Endothelial cell of umbilical vein (primary cell): ENCODE measurements around the gene MTF1. TPM values are rescaled to one million over a fixed set of nuclear protein-coding genes. Genes with fewer than 3 reads are reported as not detected.

Experiments
- BruUV-seq: library from RNA; stranded (reverse); fragments of 400-500 nt; replicated peaks from 2 replicates; lab custom pipeline; 2021; lab: Mats Ljungman, UMichigan
- CTCF ChIA-PET: fragments of 300-600, 350-600 bp; sonication (Branson Sonifier 250); formaldehyde crosslinking; loops from one replicate; lab custom pipeline; 2021; ENCODE audit warnings: antibody characterized with exemption, inconsistent platforms; lab: Charles Lee
- POLR2A ChIA-PET: fragments of 300-600, 350-600 bp; sonication (Branson Sonifier 250); formaldehyde crosslinking; loops from one replicate; lab custom pipeline; 2021; ENCODE audit warnings: antibody characterized with exemption, inconsistent platforms; lab: Charles Lee
- DNase-seq: peaks from one replicate; pipeline ENCODE4 v3.0.0-alpha.2; 2011; ENCODE audit warnings: low read depth, low spot score
- FAIRE-seq: peaks from 2 replicates; lab custom pipeline; 2011; peaks lifted over from hg19 to GRCh38; lab: Jason Lieb, UNC
- H2AFZ ChIP-seq: 2 replicates; pipeline ENCODE4 v1.6.0; 2012; ENCODE audit warnings: low read depth, low read length, control low read depth, inconsistent platforms
- H3K27ac ChIP-seq: 2 replicates; pipeline ENCODE4 v1.5.1; 2011; ENCODE audit warnings: low read depth, mild to moderate bottlenecking, control low read depth, low read length, moderate library complexity; ENCODE audit not compliant: insufficient read depth
- H3K27me3 ChIP-seq, 2 experiments: 2 replicates each; pipeline versions ENCODE4 v1.6.0 to v1.6.1; 2011; ENCODE audit warnings: low read length in 2 of 2, mixed read lengths in 1 of 2; ENCODE audit not compliant: control insufficient read depth in 2 of 2, insufficient read depth in 2 of 2
- H3K36me3 ChIP-seq, 2 experiments: 2 replicates in 1 of 2; 3 replicates in 1 of 2; pipeline ENCODE4 v1.5.1; 2011; ENCODE audit warnings: low read length in 2 of 2, mild to moderate bottlenecking in 1 of 2, moderate library complexity in 1 of 2; ENCODE audit not compliant: control insufficient read depth in 2 of 2, insufficient read depth in 2 of 2; ENCODE audit errors: extremely low read depth in 1 of 2
- H3K4me1 ChIP-seq: 3 replicates; pipeline ENCODE4 v1.5.1; 2011; ENCODE audit warnings: mild to moderate bottlenecking, low read length; ENCODE audit not compliant: control insufficient read depth, insufficient read depth; ENCODE audit errors: extremely low read depth
- H3K4me2 ChIP-seq: 2 replicates; pipeline ENCODE4 v1.6.1; 2011; ENCODE audit warnings: low read length, control low read depth, mixed read lengths; ENCODE audit not compliant: insufficient read depth
- H3K4me3 ChIP-seq, 3 experiments: fragments of 200-600 bp in 1 of 3; sonication (generic), shearing (Covaris generic) in 1 of 3; replicated peaks in 1 of 3; 2 replicates each; pipeline ENCODE4 v1.5.1; 2011 to 2016; ENCODE audit warnings: control low read depth in 3 of 3, low read length in 3 of 3, mild to moderate bottlenecking in 2 of 3, inconsistent platforms in 1 of 3, low read depth in 1 of 3, moderate library complexity in 1 of 3; ENCODE audit not compliant: insufficient read depth in 1 of 3
- H3K79me2 ChIP-seq: 2 replicates; pipeline ENCODE4 v1.6.0; 2012; ENCODE audit warnings: low read length, inconsistent platforms; ENCODE audit not compliant: control insufficient read depth, insufficient read depth
- H3K9ac ChIP-seq: replicated peaks from 2 replicates; pipeline ENCODE3; 2011; ENCODE audit warnings: low read length, control low read depth; ENCODE audit not compliant: insufficient read depth; ENCODE audit errors: extremely low read depth
- H3K9me1 ChIP-seq: replicated peaks from 3 replicates; pipeline ENCODE4 v1.6.0; 2011; ENCODE audit warnings: mild to moderate bottlenecking, low read length; ENCODE audit not compliant: control insufficient read depth, insufficient read depth; ENCODE audit errors: extremely low read depth
- H3K9me3 ChIP-seq: replicated peaks from 2 replicates; pipeline ENCODE4 v1.5.1; 2012; ENCODE audit warnings: low read length, inconsistent platforms; ENCODE audit not compliant: control insufficient read depth, insufficient read depth
- H4K20me1 ChIP-seq: replicated peaks from 2 replicates; pipeline ENCODE3; 2011; ENCODE audit warnings: mild to moderate bottlenecking, low read length; ENCODE audit not compliant: control insufficient read depth, insufficient read depth; ENCODE audit errors: extremely low read depth
- CTCF ChIP-seq, 2 donors: IDR thresholded peaks; 1 replicate in 1 of 2; 2 replicates in 1 of 2; pipeline ENCODE4 v1.5.1; 2011; ENCODE audit warnings: low read length in 2 of 2, mild to moderate bottlenecking in 2 of 2, moderate library complexity in 2 of 2, control low read depth in 1 of 2, inconsistent platforms in 1 of 2, low read depth in 1 of 2; ENCODE audit not compliant: insufficient read depth in 1 of 2; ENCODE audit errors: extremely low read depth in 1 of 2
- EZH2 ChIP-seq: IDR thresholded peaks from 2 replicates; pipeline ENCODE4 v1.6.1; 2012; ENCODE audit warnings: borderline replicate concordance, low read depth, mild to moderate bottlenecking, moderate library complexity, low read length, inconsistent platforms; ENCODE audit not compliant: severe bottlenecking
- FOS ChIP-seq: IDR thresholded peaks from 2 replicates; pipeline ENCODE4 v1.6.1; 2011; ENCODE audit warnings: mild to moderate bottlenecking, low read length, moderate library complexity, borderline replicate concordance; ENCODE audit not compliant: insufficient read depth
- GATA2 ChIP-seq: IDR thresholded peaks from 2 replicates; pipeline ENCODE4 v1.7.0; 2011; ENCODE audit warnings: low read depth, mild to moderate bottlenecking, moderate library complexity, mixed read lengths, low read length; ENCODE audit not compliant: insufficient read length, insufficient read depth
- JUN ChIP-seq: IDR thresholded peaks from 2 replicates; pipeline ENCODE4 v1.6.1; 2011; ENCODE audit warnings: borderline replicate concordance, low read depth; ENCODE audit not compliant: insufficient read length, insufficient read depth
- MYC ChIP-seq: IDR thresholded peaks from one replicate; pipeline ENCODE4 v1.6.1; 2011; ENCODE audit warnings: mild to moderate bottlenecking, low read depth, low read length
- POLR2A ChIP-seq: IDR thresholded peaks from 2 replicates; pipeline ENCODE4 v1.6.1; 2012; ENCODE audit warnings: low read depth, mild to moderate bottlenecking, control low read depth, low read length
- POLR2AphosphoS5 ChIP-seq: IDR thresholded peaks from 2 replicates; pipeline ENCODE4 v1.6.1; 2012; ENCODE audit warnings: low read depth, mild to moderate bottlenecking, control low read depth, low read length, moderate library complexity; ENCODE audit not compliant: insufficient read depth
- dilution Hi-C: fragments of 300-500 bp; cut with MboI; formaldehyde crosslinking; loops from one replicate; pipeline ENCODE4 v1.15.0; 2019; ENCODE audit warnings: low sequenced_read_pairs; ENCODE audit not compliant: extremely low pct_ligation_motif_present
- intact Hi-C: fragments of 100-400 bp; cut with micrococcal nuclease; formaldehyde crosslinking; loops from one replicate; pipeline ENCODE4 v1.10.0; 2022
- polyA plus RNA-seq, 4 experiments: library from polyadenylated mRNA; depleted of rRNA in 3 of 4; stranded (reverse) in 3 of 4; unstranded in 1 of 4; fragments of >200 nt; gene quantifications; 2 replicates each; pipeline versions ENCODE4 v1.2.1 to v1.2.3, GENCODE V29; 2011 to 2012; ENCODE audit warnings: missing spikeins in 1 of 4
- total RNA-seq: library from RNA; stranded (reverse); gene quantifications from 2 replicates; pipeline ENCODE4 v1.2.3, GENCODE V29; 2021
- TF ChIP-seq, protein P1 (sequence below): IDR thresholded peaks from 2 replicates; pipeline ENCODE4 v1.6.1; 2011; ENCODE audit not compliant: insufficient read depth, insufficient read length

MTF1 gene
- total and polyA plus RNA-seq, 2 donors (not counting 3 experiments of a cell fraction or from before 2014, with no cell fraction given), result 4.9 to 18.5 TPM

GRCh38 chr1:37762516-37762915 lies 96.9 kb downstream of the MTF1 start:
- Histone ChIP-seq H3K36me3 (no peaks in the 10 kb centered on the region), H3K4me1 (no peaks in the 10 kb centered on the region), H3K4me2 (no peak overlapping the region), H3K4me3 (no peak overlapping the region), H3K9me3 (no peaks in the 10 kb centered on the region), H3K9ac (no peak overlapping the region), H3K27ac (no peak overlapping the region), H3K79me2 (no peaks in the 10 kb centered on the region), H4K20me1 (no peaks in the 10 kb centered on the region), H3K27me3 (peaks cover 25 to 29% of the 10 kb centered on the region in 2 experiments), H2AFZ (no peak overlapping the region), H3K9me1 (no peaks in the 10 kb centered on the region)
- DNase-seq (no peak), FAIRE-seq (no peak)
- intact Hi-C loops (no loop called here), dilution Hi-C loops (no loop called here)
- no peak for TF ChIP-seq FOS
- no peak for TF ChIP-seq POLR2A
- no peak for TF ChIP-seq EZH2
- TF ChIP-seq POLR2AphosphoS5, result no peak
- TF ChIP-seq CTCF (IDR thresholded peaks at IDR 0.05; ENCODE audit: extremely low read depth in 1 of 2, insufficient read depth in 1 of 2, low read depth in 1 of 2, low read length in 2 of 2), result no peak
- TF ChIP-seq GATA2, result no peak
- TF ChIP-seq, protein P1, sequence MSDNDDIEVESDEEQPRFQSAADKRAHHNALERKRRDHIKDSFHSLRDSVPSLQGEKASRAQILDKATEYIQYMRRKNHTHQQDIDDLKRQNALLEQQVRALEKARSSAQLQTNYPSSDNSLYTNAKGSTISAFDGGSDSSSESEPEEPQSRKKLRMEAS, result no peak
- no peak for TF ChIP-seq MYC
- no peak for TF ChIP-seq JUN
- no TSS peak for BruUV-seq
- ChIA-PET CTCF (interaction anchor here (0.7 to 1.2 kb wide), 2 partner anchors 21 to 1072 kb away, joined by 3 to 4 read pairs; no protein-coding TSS in a partner anchor), POLR2A (no interaction called here)
